NCI-H2107 treated with DMSO at 0.1 percent for 48 hours (cell line): ENCODE data around the gene DCUN1D2.

Experiments
- DNase-seq: peaks from one replicate; lab custom pipeline; 2025; ENCODE audit not compliant: unreplicated experiment; lab: John Stamatoyannopoulos, UW

The DCUN1D2 gene

GRCh38 chr13:113427562-113428468, 62.7 kb downstream of the DCUN1D2 start:
- no peak for DNase-seq

- no peak for DNase-seq
Measured at GRCh38 chr13:113426591-113426986, 63.9 kb downstream of the DCUN1D2 start.

- DNase-seq = no peak
Measured at GRCh38 chr13:113425941-113426590, 64.4 kb downstream of the DCUN1D2 start.

GRCh38 chr13:113423520-113424163, 66.9 kb downstream of the DCUN1D2 start:
- DNase-seq = no peak

GRCh38 chr13:113422807-113423519, 67.5 kb downstream of the DCUN1D2 start:
- no peak for DNase-seq

GRCh38 chr13:113421673-113422270, 68.7 kb downstream of the DCUN1D2 start:
- no peak for DNase-seq

GRCh38 chr13:113420833-113421600, 69.5 kb downstream of the DCUN1D2 start:
- DNase-seq = no peak

GRCh38 chr13:113420232-113420631, 70.3 kb downstream of the DCUN1D2 start:
- DNase-seq = no peak

GRCh38 chr13:113419531-113420193, 70.8 kb downstream of the DCUN1D2 start:
- no peak for DNase-seq

GRCh38 chr13:113418722-113419049, 71.8 kb downstream of the DCUN1D2 start:
- no peak for DNase-seq

GRCh38 chr13:113417836-113418721, 72.4 kb downstream of the DCUN1D2 start:
- no peak for DNase-seq

- no peak for DNase-seq
Measured at GRCh38 chr13:113417008-113417751, 73.3 kb downstream of the DCUN1D2 start.

GRCh38 chr13:113415825-113416224, 74.7 kb downstream of the DCUN1D2 start:
- DNase-seq = no peak

GRCh38 chr13:113415032-113415431, 75.5 kb downstream of the DCUN1D2 start:
- DNase-seq = no peak

GRCh38 chr13:113414335-113414734, 76.2 kb downstream of the DCUN1D2 start:
- DNase-seq = no peak

- no peak for DNase-seq
Measured at GRCh38 chr13:113413898-113414282, 76.6 kb downstream of the DCUN1D2 start.

GRCh38 chr13:113413178-113413897, 77.2 kb downstream of the DCUN1D2 start:
- DNase-seq = no peak
